Measurements from ENCODE around the gene P2RY6. TPM values are rescaled to one million over a fixed set of nuclear protein-coding genes. Genes with fewer than 3 reads are reported as not detected.
A peak's percentile ranks its signal among the peaks of the same experiment; 100 is the strongest.

P2RY6 gene
- total and polyA plus RNA-seq, 2 of the 4 experiments (the other 2 are of a cell fraction) = 0.44 TPM; not detected in 1

DNA sequence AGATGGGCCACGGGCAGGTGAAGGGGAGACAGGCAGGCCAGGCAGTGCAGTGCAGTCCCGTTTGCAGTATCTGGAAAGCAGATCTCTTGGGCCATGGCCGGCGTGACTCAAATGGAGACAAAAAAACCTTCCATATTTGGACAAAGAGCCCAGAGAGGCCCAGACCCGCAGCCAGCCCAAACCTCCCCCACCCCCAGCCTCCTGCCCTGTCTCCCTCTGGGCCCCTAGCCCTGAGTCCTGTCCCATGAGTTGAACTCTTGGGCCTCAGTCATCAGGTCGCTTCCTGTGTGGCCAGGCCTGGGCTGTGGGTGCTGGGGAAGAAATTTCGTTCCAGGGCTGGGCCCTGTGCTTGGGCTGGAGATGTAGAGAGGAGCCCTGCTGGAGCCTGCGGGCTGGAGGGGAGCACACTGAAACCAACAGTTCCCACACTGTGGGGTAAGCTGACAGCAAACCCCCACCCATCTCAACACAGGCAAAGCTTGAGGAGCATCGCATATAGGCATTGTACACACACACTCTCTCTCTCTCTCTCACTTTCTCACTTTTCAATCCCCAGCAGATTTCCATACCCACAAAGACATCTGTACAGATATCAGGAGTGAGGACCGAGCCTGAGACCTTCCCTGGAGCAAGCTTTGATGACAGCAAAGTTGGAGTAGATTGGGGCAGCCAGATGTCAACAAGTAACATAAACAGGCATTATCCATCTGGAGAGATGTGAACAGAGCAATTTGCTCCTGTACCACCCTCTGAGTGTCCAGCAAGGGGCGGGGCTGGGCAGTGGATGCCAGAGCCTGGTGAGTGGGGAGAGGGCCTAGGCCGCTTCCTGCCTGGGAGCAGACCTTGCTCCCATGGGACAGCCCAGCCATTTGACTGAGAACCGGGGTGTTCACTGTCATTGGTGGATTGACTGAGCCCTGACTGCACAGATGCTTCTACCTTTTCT is 53.2 kb downstream of the P2RY6 start:
- Histone ChIP-seq H2BK15ac (ENCODE audit: low read depth, low read length) (peak overlapping the region; percentile 98; the same call in 2 of the 3 replicates), H3K56ac (ENCODE audit: extremely low read depth, insufficient read depth, low read length) (peak overlapping the region; percentile 64), H3K14ac (replicated peaks; ENCODE audit: low read depth, low read length) (peak overlapping the region; percentile 95), H4K20me1 (ENCODE audit: insufficient read depth, low read length) (peaks cover 69% of the 10 kb centered on the region), H3K23ac (ENCODE audit: low read depth, low read length) (peak overlapping the region; percentile 97), H3K9me3 (ENCODE audit: control insufficient read depth, insufficient read depth, low read length) (no peaks in the 10 kb centered on the region), H3K79me1 (ENCODE audit: low read depth in 1 of 2, low read length in 2 of 2) (peaks cover 33 to 89% of the 10 kb centered on the region in 2 experiments; a peak in 3 of 4 replicates), H3K9me1 (ENCODE audit: insufficient read depth, low read length) (peaks cover 36% of the 10 kb centered on the region), H2BK5ac (ENCODE audit: low read depth, low read length, poor library complexity, severe bottlenecking) (peak overlapping the region; percentile 74), H2BK120ac (ENCODE audit: low read depth, low read length) (peak overlapping the region; percentile 91), H4K5ac (ENCODE audit: low read depth, low read length) (peak overlapping the region; percentile 96), H3K27me3 (ENCODE audit: control insufficient read depth, insufficient read depth, low read length) (no peaks in the 10 kb centered on the region), H2AK9ac (replicated peaks; ENCODE audit: low read depth, low read length, poor library complexity) (peak overlapping the region; percentile 66), H2AFZ (replicated peaks; ENCODE audit: low read length, poor library complexity) (peak overlapping the region; percentile 4), H3K9ac (ENCODE audit: low read depth, low read length) (peak overlapping the region; percentile 68), H4K91ac (ENCODE audit: insufficient read depth, low read depth, low read length) (peak overlapping the region; percentile 97), H3K36me3 (ENCODE audit: control insufficient read depth, insufficient read depth, low read length) (peaks cover 12% of the 10 kb centered on the region), H3K4me1 (ENCODE audit: control insufficient read depth, insufficient read depth, low read length) (peaks cover 69% of the 10 kb centered on the region), H3K18ac (ENCODE audit: low read depth, low read length) (peak overlapping the region; percentile 89), H3K4me2 (ENCODE audit: low read depth, low read length) (peak overlapping the region; percentile 47), H2AK5ac (ENCODE audit: low read depth, low read length) (peak overlapping the region; percentile 100), H3K4ac (ENCODE audit: low read depth, low read length) (peak overlapping the region; percentile 98), H2BK20ac (ENCODE audit: low read depth, low read length) (peak overlapping the region; percentile 94), H4K8ac (ENCODE audit: low read depth in 2 of 2, low read length in 2 of 2) (peak overlapping the region; percentile 90 to 95), H3K27ac (ENCODE audit: insufficient read depth, low read length) (peak overlapping the region; percentile 98), H3K4me3 (ENCODE audit: insufficient read depth, low read depth, low read length) (no peak overlapping the region)
- DNase-seq (peak; percentile 56), ATAC-seq (ENCODE audit: low read depth) (peak; percentile 18)
- ChIA-PET CTCF (interaction anchor here (1.5 to 2.6 kb wide), 2 partner anchors 10 to 26 kb away, joined by 4 to 8 read pairs; no protein-coding TSS in a partner anchor), POLR2A (ENCODE audit: unreplicated experiment) (interaction anchor here (0.5 kb wide), 1 partner anchor 9 kb away, joined by 3 read pairs; no protein-coding TSS in a partner anchor)
- WGBS, 2 experiments (ENCODE audit: extremely low coverage in 2 of 2, insufficient read length in 1 of 2) = 15% methylated on average over 4 of the region's 13 CpGs; no CpG with 5 or more reads in 1 of the 2 experiments
- BruUV-seq (replicated peaks) = no TSS peak
- intact Hi-C loops (cut with micrococcal nuclease) = no loop called here
- in situ Hi-C loops (cut with MboI; ENCODE audit: low sequenced_read_pairs) = no loop called here
- dilution Hi-C loops (cut with HindIII; ENCODE audit: low sequenced_read_pairs, unreplicated experiment) = no loop called here
- no peak for TF ChIP-seq POLR2A (IDR thresholded peaks at IDR 0.05; ENCODE audit: low read depth, low read length)
- no peak for TF ChIP-seq SMC3 (IDR thresholded peaks at IDR 0.05; ENCODE audit: low read depth, low read length)
- TF ChIP-seq MAZ (IDR thresholded peaks at IDR 0.05; ENCODE audit: borderline replicate concordance, low read depth, low read length) = no peak
- TF ChIP-seq, protein P1, sequence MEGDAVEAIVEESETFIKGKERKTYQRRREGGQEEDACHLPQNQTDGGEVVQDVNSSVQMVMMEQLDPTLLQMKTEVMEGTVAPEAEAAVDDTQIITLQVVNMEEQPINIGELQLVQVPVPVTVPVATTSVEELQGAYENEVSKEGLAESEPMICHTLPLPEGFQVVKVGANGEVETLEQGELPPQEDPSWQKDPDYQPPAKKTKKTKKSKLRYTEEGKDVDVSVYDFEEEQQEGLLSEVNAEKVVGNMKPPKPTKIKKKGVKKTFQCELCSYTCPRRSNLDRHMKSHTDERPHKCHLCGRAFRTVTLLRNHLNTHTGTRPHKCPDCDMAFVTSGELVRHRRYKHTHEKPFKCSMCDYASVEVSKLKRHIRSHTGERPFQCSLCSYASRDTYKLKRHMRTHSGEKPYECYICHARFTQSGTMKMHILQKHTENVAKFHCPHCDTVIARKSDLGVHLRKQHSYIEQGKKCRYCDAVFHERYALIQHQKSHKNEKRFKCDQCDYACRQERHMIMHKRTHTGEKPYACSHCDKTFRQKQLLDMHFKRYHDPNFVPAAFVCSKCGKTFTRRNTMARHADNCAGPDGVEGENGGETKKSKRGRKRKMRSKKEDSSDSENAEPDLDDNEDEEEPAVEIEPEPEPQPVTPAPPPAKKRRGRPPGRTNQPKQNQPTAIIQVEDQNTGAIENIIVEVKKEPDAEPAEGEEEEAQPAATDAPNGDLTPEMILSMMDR (conservative IDR thresholded peaks at IDR 0.05; ENCODE audit: low read depth, low read length) = no peak
- TF ChIP-seq RCOR1 (IDR thresholded peaks at IDR 0.05; ENCODE audit: insufficient replicate concordance, low read length) = no peak
- TF ChIP-seq CHD1 (IDR thresholded peaks at IDR 0.05; ENCODE audit: low read depth, low read length) = no peak
- no peak for TF ChIP-seq MXI1 (IDR thresholded peaks at IDR 0.05; ENCODE audit: borderline replicate concordance, low read depth, low read length)
- no peak for TF ChIP-seq RAD21 (IDR thresholded peaks at IDR 0.05; ENCODE audit: low read length)
- TF ChIP-seq NFE2L2 (IDR thresholded peaks at IDR 0.05; ENCODE audit: low read depth, low read length) = no peak
- no peak for TF ChIP-seq MAFK (IDR thresholded peaks at IDR 0.05; ENCODE audit: low read depth, low read length)
- no peak for TF ChIP-seq BHLHE40 (IDR thresholded peaks at IDR 0.05; ENCODE audit: low read depth, low read length)
- TF ChIP-seq, protein P2, sequence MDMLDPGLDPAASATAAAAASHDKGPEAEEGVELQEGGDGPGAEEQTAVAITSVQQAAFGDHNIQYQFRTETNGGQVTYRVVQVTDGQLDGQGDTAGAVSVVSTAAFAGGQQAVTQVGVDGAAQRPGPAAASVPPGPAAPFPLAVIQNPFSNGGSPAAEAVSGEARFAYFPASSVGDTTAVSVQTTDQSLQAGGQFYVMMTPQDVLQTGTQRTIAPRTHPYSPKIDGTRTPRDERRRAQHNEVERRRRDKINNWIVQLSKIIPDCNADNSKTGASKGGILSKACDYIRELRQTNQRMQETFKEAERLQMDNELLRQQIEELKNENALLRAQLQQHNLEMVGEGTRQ (IDR thresholded peaks at IDR 0.05; ENCODE audit: low read depth, low read length) = no peak
- no peak for TF ChIP-seq CEBPB (IDR thresholded peaks at IDR 0.05; ENCODE audit: low read depth, low read length)

Measured in IMR-90 (cell line).